ENCODE measurements around the gene SCAMP5. TPM values are rescaled to one million over a fixed set of nuclear protein-coding genes. Genes with fewer than 3 reads are reported as not detected.

The SCAMP5 gene
- total RNA-seq, 1 experiment from 2014 or later = 11.8 TPM

- peak overlapping the region; percentile 27 for H3K27ac Mint-ChIP-seq (ENCODE audit: unreplicated experiment)
- H3K36me3 Mint-ChIP-seq (ENCODE audit: insufficient read depth, unreplicated experiment) = peaks cover 26% of the 10 kb centered on the region
- H3K27me3 Mint-ChIP-seq (ENCODE audit: insufficient read depth, unreplicated experiment) = no peaks in the 10 kb centered on the region
- no TSS peak for BruUV-seq (replicated peaks)
- CTCF ChIA-PET = no interaction called here
- H3K4me1 Mint-ChIP-seq (ENCODE audit: low read depth, unreplicated experiment) = peaks cover 47% of the 10 kb centered on the region
- Histone ChIP-seq H3K4me3 (ENCODE audit: low read depth, low read length) (no peak overlapping the region), H3K36me3 (ENCODE audit: control insufficient read depth, insufficient read depth, low read length) (no peaks in the 10 kb centered on the region), H3K4me1 (peaks cover 42% of the 10 kb centered on the region), H3K27me3 (replicated peaks; ENCODE audit: control insufficient read depth, insufficient read depth, low read length) (no peaks in the 10 kb centered on the region), H3K9me3 (no peaks in the 10 kb centered on the region)
- POLR2A ChIA-PET = no interaction called here
- no peak for DNase-seq
- intact Hi-C loops (cut with micrococcal nuclease; ENCODE audit: unreplicated experiment) = loop anchor here (5.0 kb wide), 1 partner anchor 94 kb away; no protein-coding TSS in a partner anchor
- no peak overlapping the region for H3K4me3 Mint-ChIP-seq (ENCODE audit: unreplicated experiment)
- no peaks in the 10 kb centered on the region for H3K9me3 Mint-ChIP-seq (ENCODE audit: unreplicated experiment)
- TF ChIP-seq CTCF (IDR thresholded peaks at IDR 0.05; ENCODE audit: insufficient read depth in 1 of 2, low read depth in 1 of 2, low read length in 1 of 2, severe bottlenecking in 1 of 2, unreplicated experiment in 1 of 2) = no peak
Observed at GRCh38 chr15:75068748-75069147, 73.4 kb downstream of the SCAMP5 start.

- no peak for TF ChIP-seq CTCF (IDR thresholded peaks at IDR 0.05; ENCODE audit: insufficient read depth in 1 of 2, low read depth in 1 of 2, low read length in 1 of 2, severe bottlenecking in 1 of 2, unreplicated experiment in 1 of 2)
- H3K4me1 Mint-ChIP-seq (ENCODE audit: low read depth, unreplicated experiment) = peaks cover 41% of the 10 kb centered on the region
- BruUV-seq (replicated peaks) = no TSS peak
- CTCF ChIA-PET = no interaction called here
- Histone ChIP-seq H3K4me1 (peaks cover 36% of the 10 kb centered on the region), H3K9me3 (no peaks in the 10 kb centered on the region), H3K4me3 (ENCODE audit: low read depth, low read length) (no peak overlapping the region), H3K27me3 (replicated peaks; ENCODE audit: control insufficient read depth, insufficient read depth, low read length) (no peaks in the 10 kb centered on the region), H3K36me3 (ENCODE audit: control insufficient read depth, insufficient read depth, low read length) (no peaks in the 10 kb centered on the region)
- intact Hi-C loops (cut with micrococcal nuclease; ENCODE audit: unreplicated experiment) = loop anchor here (5.0 kb wide), 1 partner anchor 93 kb away; no protein-coding TSS in a partner anchor
- H3K9me3 Mint-ChIP-seq (ENCODE audit: unreplicated experiment) = no peaks in the 10 kb centered on the region
- no peaks in the 10 kb centered on the region for H3K27me3 Mint-ChIP-seq (ENCODE audit: insufficient read depth, unreplicated experiment)
- DNase-seq = no peak
- H3K27ac Mint-ChIP-seq (ENCODE audit: unreplicated experiment) = no peak overlapping the region
- peaks cover 26% of the 10 kb centered on the region for H3K36me3 Mint-ChIP-seq (ENCODE audit: insufficient read depth, unreplicated experiment)
- POLR2A ChIA-PET = no interaction called here
- H3K4me3 Mint-ChIP-seq (ENCODE audit: unreplicated experiment) = no peak overlapping the region
Observed at GRCh38 chr15:75069301-75069925, 74.0 kb downstream of the SCAMP5 start.

- Histone ChIP-seq H3K27me3 (replicated peaks; ENCODE audit: control insufficient read depth, insufficient read depth, low read length) (no peaks in the 10 kb centered on the region), H3K4me3 (ENCODE audit: low read depth, low read length) (no peak overlapping the region), H3K4me1 (peaks cover 26% of the 10 kb centered on the region), H3K36me3 (ENCODE audit: control insufficient read depth, insufficient read depth, low read length) (no peaks in the 10 kb centered on the region), H3K9me3 (peaks cover 3% of the 10 kb centered on the region; the same call in 1 of the 2 replicates)
- Mint-ChIP-seq H3K4me3 (ENCODE audit: unreplicated experiment) (no peak overlapping the region), H3K27me3 (ENCODE audit: insufficient read depth, unreplicated experiment) (no peaks in the 10 kb centered on the region), H3K9me3 (ENCODE audit: unreplicated experiment) (peaks cover 7% of the 10 kb centered on the region), H3K4me1 (ENCODE audit: low read depth, unreplicated experiment) (peaks cover 31% of the 10 kb centered on the region), H3K27ac (ENCODE audit: unreplicated experiment) (no peak overlapping the region), H3K36me3 (ENCODE audit: insufficient read depth, unreplicated experiment) (peaks cover 20% of the 10 kb centered on the region)
- no peak for DNase-seq
- no TSS peak for BruUV-seq (replicated peaks)
- intact Hi-C loops (cut with micrococcal nuclease; ENCODE audit: unreplicated experiment) = no loop called here
- TF ChIP-seq CTCF (IDR thresholded peaks at IDR 0.05; ENCODE audit: insufficient read depth in 1 of 2, low read depth in 1 of 2, low read length in 1 of 2, severe bottlenecking in 1 of 2, unreplicated experiment in 1 of 2) = no peak
- ChIA-PET POLR2A (no interaction called here), CTCF (no interaction called here)
Observed at GRCh38 chr15:75070674-75071073, 75.3 kb downstream of the SCAMP5 start.

Other genes starting within 250 kb of the SCAMP5 start
- gene CYP1A2, start 246.7 kb upstream of the SCAMP5 start, total RNA-seq (2022) = not detected in 2 replicates
- gene CSK, start 213.5 kb upstream of the SCAMP5 start, total RNA-seq (2022) = 62.7 and 62.8 TPM in 2 replicates
- not detected in 2 replicates for gene LMAN1L, start 182.7 kb upstream of the SCAMP5 start, total RNA-seq (2022)
- not detected in 2 replicates for gene CPLX3, start 168.9 kb upstream of the SCAMP5 start, total RNA-seq (2022)
- 28.2 and 33.4 TPM in 2 replicates for gene ULK3, start 152.4 kb upstream of the SCAMP5 start, total RNA-seq (2022)
- 97.4 and 98.5 TPM in 2 replicates for gene SCAMP2, start 122.2 kb upstream of the SCAMP5 start, total RNA-seq (2022)
- 29.1 and 32.0 TPM in 2 replicates for gene MPI, start 105.5 kb upstream of the SCAMP5 start, total RNA-seq (2022)
- gene FAM219B, start 88.7 kb upstream of the SCAMP5 start, total RNA-seq (2022) = 73.7 and 75.4 TPM in 2 replicates
- 306 and 318 TPM in 2 replicates for gene COX5A, start 57.5 kb upstream of the SCAMP5 start, total RNA-seq (2022)
- 30.1 and 35.3 TPM in 2 replicates for gene RPP25, start 38.8 kb upstream of the SCAMP5 start, total RNA-seq (2022)
- 14.7 and 18.1 TPM in 2 replicates for gene PPCDC, start 28.0 kb downstream of the SCAMP5 start, total RNA-seq (2022)
- 48.2 and 56.8 TPM in 2 replicates for gene C15orf39, start 206.3 kb downstream of the SCAMP5 start, total RNA-seq (2022)